GM13977 (cell line): ENCODE results near the gene RASGEF1B.
"Not testable (repeated sequence)": the region's sequence is repeated elsewhere in the genome, so short reads cannot be mapped to it uniquely, and the experiment has no call there.

Experiments
- DNase-seq: peaks from one replicate; pipeline ENCODE4 v3.0.0; 2012; ENCODE audit warnings: low spot score
- CTCF ChIP-seq: IDR thresholded peaks from 2 replicates; pipeline ENCODE4 v1.5.1; 2012; ENCODE audit warnings: mild to moderate bottlenecking, control low read depth; ENCODE audit not compliant: insufficient read depth; ENCODE audit errors: extremely low read depth, missing control alignments
- in situ Hi-C: fragments of 300-500 bp; cut with MboI; formaldehyde crosslinking; loops from one replicate; pipeline ENCODE4 v1.12.0; 2022; ENCODE audit warnings: low sequenced_read_pairs, low pct_unique_long_range_greater_than_20kb, mixed read lengths, inconsistent platforms; ENCODE audit not compliant: unreplicated experiment

The RASGEF1B gene

GRCh38 chr4:81491943-81492342 is 20.2 kb upstream of the RASGEF1B start:
- in situ Hi-C loops, result no loop called here
- TF ChIP-seq CTCF, result no peak
- DNase-seq, result no peak

- no peak for TF ChIP-seq CTCF
- in situ Hi-C loops, result no loop called here
- DNase-seq, result no peak
Observed at GRCh38 chr4:81490403-81491160, 18.9 kb upstream of the RASGEF1B start.

DNA sequence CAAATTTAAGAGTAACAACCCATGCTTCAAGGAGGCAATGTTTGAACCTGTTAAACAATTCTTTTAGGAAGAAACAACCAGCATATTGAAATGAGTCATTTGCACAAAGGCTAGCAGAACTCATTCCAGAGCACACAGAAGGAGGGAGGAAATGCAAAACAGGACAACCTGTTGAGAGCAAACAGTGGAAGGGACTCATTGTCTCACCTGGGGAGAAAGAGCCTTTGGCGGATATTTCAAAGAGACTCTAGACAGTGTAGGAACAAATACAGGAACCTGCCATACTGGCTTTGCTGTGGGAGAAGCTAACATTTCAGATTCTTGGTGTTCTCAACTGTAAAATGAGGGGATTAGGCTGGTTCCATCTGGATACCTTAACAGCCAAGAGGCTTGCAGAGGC is 14.8 kb upstream of the RASGEF1B start:
- no peak for TF ChIP-seq CTCF
- DNase-seq, result no peak
- in situ Hi-C loops, result no loop called here

- TF ChIP-seq CTCF, result no peak
- no peak for DNase-seq
- in situ Hi-C loops, result no loop called here
Observed at GRCh38 chr4:81485310-81485980, 13.7 kb upstream of the RASGEF1B start.

- in situ Hi-C loops, result no loop called here
- no peak for TF ChIP-seq CTCF
- no peak for DNase-seq
Observed at GRCh38 chr4:81482326-81482725, 10.6 kb upstream of the RASGEF1B start.

DNA sequence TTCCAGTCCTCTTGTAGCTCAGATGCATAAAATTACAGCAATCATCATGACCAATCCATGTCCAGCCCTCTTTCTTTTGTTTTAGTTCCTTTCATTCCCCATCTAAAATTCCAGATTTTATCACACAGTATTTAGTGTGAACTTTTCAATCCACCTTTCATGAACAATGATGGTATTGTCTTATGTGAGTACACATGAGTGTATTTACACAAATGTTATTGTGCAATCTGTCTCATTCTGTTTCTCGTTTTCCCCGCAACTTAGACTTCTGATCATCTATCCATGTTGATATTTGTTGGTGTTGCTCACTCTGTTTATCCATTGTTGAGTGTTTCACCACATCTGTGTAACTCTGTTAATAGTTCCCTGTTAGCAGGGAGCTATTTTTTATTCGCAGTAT is 9.4 kb upstream of the RASGEF1B start:
- no peak for TF ChIP-seq CTCF
- DNase-seq, result no peak
- in situ Hi-C loops, result no loop called here

DNA sequence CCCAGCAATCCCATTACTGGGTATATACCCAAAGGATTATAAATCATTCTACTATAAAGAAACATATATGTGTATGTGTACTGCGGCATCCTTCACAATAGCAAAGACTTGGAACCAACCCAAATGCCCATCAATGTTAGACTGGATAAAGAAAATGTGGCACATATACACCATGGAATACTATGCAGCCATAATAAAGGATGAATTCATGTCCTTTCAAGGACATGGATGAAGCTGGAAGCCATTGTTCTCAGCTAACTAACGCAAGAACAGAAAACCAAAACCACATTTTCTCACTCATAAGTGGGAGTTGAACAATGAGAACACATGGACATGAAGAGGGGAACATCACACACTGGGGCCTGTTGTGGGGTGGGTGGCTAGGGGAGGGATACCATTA is 7.9 kb upstream of the RASGEF1B start:
- in situ Hi-C loops, DNase-seq: not testable (repeated sequence)

GRCh38 chr4:81473331-81474265 is 1.9 kb upstream of the RASGEF1B start:
- in situ Hi-C loops, DNase-seq: not testable (repeated sequence)
